Stimulated activated CD8-positive, alpha-beta memory T cell treated with anti-CD3 and anti-CD28 coated beads, Interleukin-4, amount 100 ng/mL, for 1 hour (primary cell): Measurements from ENCODE around the gene ITGA5.
"Not testable (repeated sequence)": the region's sequence is repeated elsewhere in the genome, so short reads cannot be mapped to it uniquely, and the experiment has no call there.

Experiments used
- DNase-seq, 2 donors: peaks; one replicate each; pipeline ENCODE4 v3.0.0-alpha.2; 2020; ENCODE audit warnings: low read depth in 2 of 2, low spot score in 1 of 2

Gene ITGA5

GRCh38 chr12:54354271-54354670, 64.8 kb downstream of the ITGA5 start:
- DNase-seq, result not testable (repeated sequence)

DNA sequence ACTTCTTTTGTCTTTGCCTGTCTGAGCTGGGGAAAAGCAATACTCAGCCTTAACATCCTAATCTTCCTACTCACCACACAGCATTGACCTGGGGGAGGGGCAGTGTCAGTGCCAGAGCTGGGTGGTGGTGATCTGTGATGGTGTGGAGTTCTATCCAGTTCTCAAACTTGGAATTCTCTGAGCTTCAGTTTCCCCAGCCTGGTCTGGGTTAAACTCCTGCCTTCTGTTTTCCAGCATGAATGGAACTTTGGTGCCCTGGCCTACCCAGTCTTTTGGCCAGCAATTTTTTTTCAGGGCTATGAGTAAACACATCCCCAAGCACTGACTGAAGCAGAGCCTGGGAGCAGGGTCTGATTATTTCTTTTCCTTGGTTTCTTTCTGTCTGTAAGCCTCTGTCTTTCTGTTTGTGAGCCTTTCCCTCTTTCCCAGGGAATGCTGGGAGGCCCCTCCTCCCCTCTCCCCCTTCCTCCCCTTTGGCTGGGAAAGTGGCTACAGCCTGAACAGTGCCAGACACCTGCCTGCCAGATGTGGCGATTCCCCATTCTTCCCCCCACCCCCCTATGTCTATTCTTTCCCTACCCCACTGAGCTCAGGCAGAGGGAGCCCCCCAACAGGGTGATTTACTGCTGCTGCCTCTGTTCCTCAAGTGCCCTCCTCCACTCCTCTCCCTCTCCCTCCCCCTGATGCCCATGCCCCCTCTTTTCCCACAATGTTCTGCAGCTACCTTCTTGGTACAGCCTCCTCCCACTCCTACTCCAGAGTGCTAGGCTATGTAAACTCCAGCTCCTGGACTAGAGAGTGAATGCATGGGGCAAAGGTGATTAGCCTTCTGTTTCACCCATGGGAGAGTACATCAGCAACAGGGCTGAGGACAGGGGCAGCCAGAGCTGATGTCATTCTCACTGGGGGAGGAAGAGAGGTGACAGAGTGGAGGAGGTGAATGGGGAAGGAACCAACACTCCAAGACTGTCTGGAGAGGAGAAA, 65.9 kb downstream of the ITGA5 start:
- DNase-seq, result no peak

DNA sequence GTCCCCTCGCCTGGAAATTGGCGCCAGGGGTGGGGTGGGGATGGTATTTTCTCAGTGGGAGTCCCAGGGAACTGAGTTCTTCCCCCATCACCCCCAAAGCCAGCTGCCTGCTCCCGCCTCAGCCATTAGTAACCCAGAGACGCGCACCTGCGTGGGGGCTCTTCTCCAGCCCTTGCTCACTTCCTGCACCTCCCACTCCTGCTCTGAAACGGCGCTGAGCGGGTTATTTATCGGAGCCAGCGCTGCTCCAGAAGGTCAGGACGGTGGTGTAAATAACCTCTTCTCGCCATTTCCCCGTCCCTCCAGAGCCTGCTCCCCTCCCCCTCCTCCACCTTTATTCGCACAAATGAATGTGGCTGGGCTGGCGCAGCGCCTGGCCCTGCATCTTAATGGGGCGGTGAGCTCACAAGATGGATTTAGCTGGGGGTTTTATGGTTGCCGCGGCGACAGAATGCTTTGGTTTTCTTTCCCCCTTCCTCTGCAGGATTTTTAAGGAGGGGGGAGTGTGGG, 67.0 kb downstream of the ITGA5 start:
- DNase-seq, result no peak

DNA sequence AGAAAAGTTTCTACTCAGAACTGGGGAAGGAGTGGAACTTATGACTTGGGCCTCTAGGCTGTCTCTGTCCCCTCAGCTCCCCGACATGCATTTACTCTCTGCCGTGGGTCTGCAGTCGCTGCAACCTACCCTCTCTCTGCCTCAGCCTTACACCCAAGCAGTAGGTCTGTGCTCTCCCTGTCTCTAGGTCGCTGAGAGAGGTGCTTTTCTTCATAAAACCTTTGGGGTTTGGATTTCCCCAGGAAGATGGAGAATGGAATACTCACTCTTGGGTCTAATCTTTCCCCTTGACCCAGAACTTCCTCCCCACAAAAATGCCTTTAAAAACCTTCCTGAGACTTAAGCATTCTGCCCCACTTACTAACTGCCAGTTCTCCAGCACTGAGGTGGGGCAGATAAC, 67.7 kb downstream of the ITGA5 start:
- no peak for DNase-seq

GRCh38 chr12:54350743-54351142, 68.3 kb downstream of the ITGA5 start:
- DNase-seq, result no peak

- DNase-seq, result no peak
These were observed 69.4 kb downstream of the ITGA5 start for GRCh38 chr12:54349679-54350078.

DNA sequence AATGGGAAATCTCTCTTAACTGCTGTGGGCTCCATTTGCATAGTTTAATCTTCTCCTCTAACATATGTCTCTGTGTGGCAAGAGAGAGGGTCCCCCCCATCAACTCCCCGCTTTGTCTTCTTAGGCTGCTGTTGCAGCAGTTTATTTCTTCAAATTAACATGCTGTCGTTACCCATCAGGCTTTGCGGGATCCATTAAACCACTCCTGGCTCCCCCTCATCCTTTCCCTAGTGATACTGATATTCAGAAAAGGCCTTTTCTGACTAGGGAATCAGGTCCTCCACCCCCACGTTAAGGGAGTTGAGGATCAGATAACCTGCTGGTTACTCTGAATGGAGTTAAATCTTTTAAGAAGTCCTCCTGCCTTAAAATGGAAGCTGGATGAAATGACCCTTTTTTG, 70.0 kb downstream of the ITGA5 start:
- DNase-seq, result no peak
